ENCODE data around the gene FITM2.

Gene FITM2

GRCh38 chr20:44280387-44280786 lies 30.6 kb downstream of the FITM2 start:
- DNase-seq (ENCODE audit: low spot score): no peak

- no peak for DNase-seq (ENCODE audit: low spot score)
Observed at GRCh38 chr20:44279228-44279627, 31.8 kb downstream of the FITM2 start.

DNA sequence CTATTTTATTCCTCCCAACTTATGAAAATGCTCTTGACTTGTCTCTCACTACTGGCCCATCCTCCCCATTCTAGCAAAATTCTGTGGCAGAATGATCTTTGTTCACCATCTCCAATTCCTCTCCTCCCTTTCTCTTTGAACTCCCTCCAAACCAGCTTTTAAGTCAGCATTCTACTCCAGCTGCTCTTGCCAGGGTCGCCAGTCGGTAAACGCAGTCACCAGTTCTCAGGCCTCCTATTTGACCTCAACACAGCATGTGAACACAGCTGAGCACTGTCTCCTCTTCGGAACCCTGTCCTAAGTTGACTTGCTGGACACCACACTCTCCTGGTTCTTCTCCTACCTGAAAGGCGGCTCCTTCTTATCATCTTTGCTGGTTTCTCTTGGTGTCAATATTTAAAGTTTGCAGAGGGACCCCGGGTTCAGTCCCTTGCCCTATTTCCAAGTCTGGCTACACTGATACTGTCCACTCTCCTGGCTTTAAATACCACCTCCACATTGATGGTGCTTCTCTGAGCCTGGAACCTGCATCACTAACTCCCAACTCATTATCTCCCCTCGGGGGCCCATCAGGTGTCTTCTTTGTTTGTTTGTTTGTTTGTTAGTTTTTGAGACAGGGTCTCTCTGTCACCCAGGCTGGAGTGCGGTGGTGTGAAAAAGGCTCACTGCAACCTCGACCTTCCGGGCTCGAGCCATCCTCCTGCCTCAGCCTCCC lies 36.5 kb downstream of the FITM2 start:
- no peak for DNase-seq (ENCODE audit: low spot score)

DNA sequence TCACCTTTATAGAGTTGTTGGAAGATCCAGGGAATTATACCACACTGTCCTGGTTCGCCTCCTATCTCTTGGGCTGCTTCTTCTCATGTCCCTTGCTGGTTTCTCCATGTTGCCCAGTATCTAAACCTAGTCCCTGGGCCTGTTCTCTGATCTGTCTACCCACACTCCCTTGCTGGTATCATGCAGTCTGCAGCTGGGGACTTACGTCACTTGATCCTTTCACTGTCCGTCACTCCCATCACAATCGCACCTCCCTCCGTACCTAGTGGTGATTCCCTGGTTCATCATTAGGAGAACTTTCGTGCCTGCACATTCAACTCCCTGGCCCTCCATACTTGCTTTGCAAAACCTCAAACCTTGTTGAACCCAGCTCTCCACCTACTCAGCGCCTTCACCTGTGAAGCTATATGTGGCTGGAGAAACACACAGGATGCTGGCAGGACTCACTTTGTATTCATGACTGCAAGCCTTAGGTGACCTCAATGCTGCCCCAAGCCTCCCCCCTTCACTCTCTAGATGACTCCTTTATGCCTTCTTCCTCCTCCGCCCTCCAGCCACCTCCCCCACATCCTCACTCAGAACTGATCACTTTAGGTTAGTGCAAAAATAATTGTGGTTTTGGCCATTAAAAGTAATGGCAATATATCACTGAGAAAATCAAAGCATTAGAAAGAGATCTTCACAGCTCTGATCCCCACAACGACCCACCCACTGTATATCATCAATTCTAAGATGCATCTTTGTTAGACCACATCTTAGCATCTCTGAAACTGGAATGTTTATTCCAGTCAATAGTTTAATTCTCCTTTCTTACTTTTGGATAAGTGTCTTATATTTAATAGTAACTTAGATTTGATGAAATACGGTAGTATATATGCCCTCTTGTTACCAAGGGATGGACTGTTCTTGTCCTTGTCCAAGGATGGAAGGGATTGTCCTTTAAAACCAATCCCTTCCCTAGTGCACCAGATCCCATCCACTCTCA lies 37.5 kb downstream of the FITM2 start:
- no peak for DNase-seq (ENCODE audit: low spot score)

DNA sequence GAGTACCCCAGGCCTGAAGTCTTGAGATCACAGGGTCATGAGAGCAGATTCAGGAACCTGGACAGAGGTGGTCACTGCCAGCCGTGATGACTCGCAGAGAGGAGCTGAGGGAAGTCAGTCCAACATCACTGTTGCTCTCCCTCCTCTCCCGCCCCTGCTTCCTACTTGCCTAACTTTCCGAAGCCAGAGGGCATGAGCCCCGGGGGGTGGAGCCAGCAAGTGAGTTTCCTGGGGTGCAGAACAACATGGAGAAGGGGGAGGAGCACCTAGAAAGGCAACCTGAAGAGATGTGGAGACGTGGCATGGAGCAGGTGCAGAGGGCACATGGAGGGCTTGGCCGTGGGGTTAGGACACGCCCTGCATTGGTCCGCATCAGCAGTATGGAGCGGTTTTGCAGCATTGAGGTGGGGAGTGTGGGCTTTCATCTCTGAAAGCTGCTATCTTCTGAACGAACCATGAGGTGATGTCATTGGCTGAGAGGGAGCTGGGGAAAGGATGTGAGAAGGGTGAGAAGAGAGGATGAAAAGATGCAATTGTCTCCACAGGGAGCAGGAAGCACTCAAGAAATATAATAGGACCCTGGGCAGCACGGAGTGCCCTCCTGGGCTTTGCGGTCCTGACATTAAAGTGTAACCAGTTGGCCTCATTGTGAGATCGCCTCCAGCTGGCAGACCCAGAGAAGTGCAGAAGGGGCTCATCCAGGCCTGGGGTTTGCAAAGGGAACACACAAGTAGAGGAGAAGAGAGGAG lies 38.9 kb downstream of the FITM2 start:
- no peak for DNase-seq (ENCODE audit: low spot score)

DNA sequence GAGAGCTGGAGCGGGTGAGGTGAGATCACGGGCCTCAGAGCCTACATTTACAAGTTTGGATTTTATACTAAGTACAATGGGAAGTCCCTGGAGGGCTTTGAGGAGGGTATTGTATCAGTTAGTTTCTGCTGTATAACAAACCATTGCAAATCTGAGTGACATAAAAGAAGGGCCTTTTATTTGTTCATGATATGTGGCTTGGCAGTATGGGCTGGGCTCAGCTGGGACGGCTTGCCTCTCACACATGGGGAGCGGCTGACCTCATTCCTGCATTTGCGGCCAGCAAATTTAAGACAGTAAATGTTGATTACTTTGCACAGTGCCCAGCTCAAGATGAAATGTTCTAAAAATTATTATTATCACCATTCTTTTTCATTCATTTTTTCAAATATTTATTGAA lies 42.2 kb downstream of the FITM2 start:
- no peak for DNase-seq (ENCODE audit: low spot score)

DNA sequence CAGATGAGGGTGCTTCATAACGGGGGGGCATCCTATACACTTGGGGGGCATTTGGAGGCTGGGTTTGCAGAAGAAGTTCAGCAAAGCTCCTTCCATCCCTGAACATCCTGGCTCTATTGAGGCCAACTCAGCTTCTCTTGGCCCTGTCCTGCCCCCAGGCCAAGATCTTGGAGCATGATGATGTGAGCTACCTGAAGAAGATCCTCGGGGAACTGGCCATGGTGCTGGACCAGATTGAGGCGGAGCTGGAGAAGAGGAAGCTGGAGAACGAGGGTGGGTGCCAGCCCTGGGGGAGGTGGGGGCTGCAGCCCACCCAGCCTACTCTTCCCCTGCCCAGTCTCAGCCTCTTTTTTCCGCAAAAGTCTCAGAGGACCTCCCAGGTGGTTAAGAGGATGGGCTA lies 46.7 kb downstream of the FITM2 start:
- no peak for DNase-seq (ENCODE audit: low spot score)

DNA sequence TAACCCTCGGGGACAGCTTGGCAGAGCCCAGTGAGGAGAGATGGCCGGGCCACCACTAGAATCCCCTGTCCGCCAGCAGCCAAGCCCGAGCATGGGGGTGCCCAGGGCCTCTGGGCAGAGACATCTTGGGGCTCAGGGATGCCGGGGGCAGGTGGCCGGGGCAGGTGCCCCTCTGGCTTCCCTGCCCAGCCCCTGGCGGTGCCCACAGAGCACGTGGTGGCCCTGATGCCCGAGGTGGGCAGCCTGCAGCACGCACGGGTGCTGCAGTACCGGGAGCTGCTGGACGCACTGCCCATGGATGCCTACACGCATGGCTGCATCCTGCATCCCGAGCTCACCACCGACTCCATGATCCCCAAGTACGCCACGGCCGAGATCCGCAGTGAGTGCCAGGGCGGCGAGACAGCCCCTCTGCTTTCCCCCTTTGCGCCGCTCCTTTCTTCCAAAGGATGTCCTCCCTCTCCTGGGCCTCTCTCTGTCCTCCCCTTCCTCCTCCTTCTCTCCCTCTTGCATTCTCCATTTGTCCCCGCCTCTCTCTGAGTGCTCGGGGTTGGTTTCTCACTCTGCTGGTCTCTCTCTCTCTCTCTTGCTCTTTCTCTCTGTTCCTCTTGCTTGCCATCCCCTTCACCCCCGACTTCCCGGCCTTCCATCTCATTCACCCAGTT lies 52.6 kb downstream of the FITM2 start:
- no peak for DNase-seq (ENCODE audit: low spot score)

DNA sequence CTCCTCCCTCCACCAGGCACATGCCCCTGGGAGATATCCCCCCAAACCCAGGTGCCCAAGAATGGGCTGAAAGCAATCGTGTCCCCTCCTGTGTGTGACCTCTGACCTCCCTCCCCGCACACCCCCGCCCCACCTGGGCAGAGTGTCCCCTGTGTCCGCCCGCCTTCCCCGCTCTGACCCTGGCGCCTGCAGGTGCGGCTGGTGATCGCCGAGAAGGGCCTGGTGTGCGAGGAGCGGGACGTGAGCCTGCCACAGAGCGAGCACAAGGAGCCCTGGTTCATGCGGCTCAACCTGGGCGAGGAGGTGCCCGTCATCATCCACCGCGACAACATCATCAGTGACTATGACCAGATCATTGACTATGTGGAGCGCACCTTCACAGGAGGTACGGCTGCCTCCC lies 54.0 kb downstream of the FITM2 start:
- DNase-seq (ENCODE audit: low spot score): no peak

- no peak for DNase-seq (ENCODE audit: low spot score)
Observed at GRCh38 chr20:44255942-44256341, 55.1 kb downstream of the FITM2 start.

DNA sequence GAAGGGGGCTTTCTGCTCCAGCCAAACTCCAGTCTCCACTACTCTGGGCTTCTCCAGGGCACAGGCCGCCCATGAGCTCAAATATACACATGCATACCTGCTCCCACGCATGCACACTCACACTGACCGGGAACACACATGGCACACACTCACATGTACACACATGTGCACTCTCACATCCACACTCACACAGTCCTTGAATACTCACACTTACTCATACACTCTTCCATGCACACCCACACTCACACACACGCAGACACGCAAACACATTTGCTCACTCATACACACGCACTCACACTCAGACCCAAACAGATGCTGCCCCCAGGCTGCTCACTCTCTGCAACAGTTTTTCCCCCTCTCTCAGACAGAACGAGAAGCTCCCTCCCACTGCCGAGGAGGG lies 56.9 kb downstream of the FITM2 start:
- no peak for DNase-seq (ENCODE audit: low spot score)

GRCh38 chr20:44253528-44253927 lies 57.5 kb downstream of the FITM2 start:
- DNase-seq (ENCODE audit: low spot score): no peak

Data from left forelimb (tissue), 1 donor.